Measurements from ENCODE around the gene KRTAP10-8. TPM values are rescaled to one million over a fixed set of nuclear protein-coding genes. Genes with fewer than 3 reads are reported as not detected.
A peak's percentile ranks its signal among the peaks of the same experiment; 100 is the strongest.
"Not testable (repeated sequence)": the region's sequence is repeated elsewhere in the genome, so short reads cannot be mapped to it uniquely, and the experiment has no call there.

The KRTAP10-8 gene
- polyA plus RNA-seq, 6 donors from 2014 or later, result not detected

GRCh38 chr21:44572959-44573583 is 38.8 kb upstream of the KRTAP10-8 start:
- ATAC-seq (ENCODE audit: low read depth in 2 of 2) (no peak), DNase-seq (no peak)
- no peak overlapping the region for H3K4me3 Mint-ChIP-seq
- H3K27ac Mint-ChIP-seq, result no peak overlapping the region
- peaks cover 9 to 25% (median 18%) of the 10 kb centered on the region in 7 donors for H3K9me3 Mint-ChIP-seq
- H3K36me3 Mint-ChIP-seq, result peaks cover 8 to 29% of the 10 kb centered on the region in 2 donors
- H3K4me1 Mint-ChIP-seq, result peaks cover 0 to 8% (median 3%) of the 10 kb centered on the region in 3 donors
- peaks cover 21 to 58% (median 49%) of the 10 kb centered on the region in 3 donors for H3K27me3 Mint-ChIP-seq

GRCh38 chr21:44573630-44574456 is 38.0 kb upstream of the KRTAP10-8 start, which contains the start of gene KRTAP10-4:
TSS of gene KRTAP10-4 (plus strand) at chr21:44573729. CDS start at chr21:44573759, 30 bp downstream.
- Mint-ChIP-seq H3K36me3 (peaks cover 11 to 32% of the 10 kb centered on the region in 2 donors), H3K27me3 (peaks cover 21 to 63% (median 49%) of the 10 kb centered on the region in 3 donors), H3K9me3 (peaks cover 9 to 30% (median 21%) of the 10 kb centered on the region in 7 donors)
- not testable (repeated sequence) for H3K4me3 Mint-ChIP-seq; H3K4me1 Mint-ChIP-seq; DNase-seq; ATAC-seq (ENCODE audit: low read depth in 2 of 2); H3K27ac Mint-ChIP-seq

GRCh38 chr21:44574457-44575306 is 37.2 kb upstream of the KRTAP10-8 start:
- DNase-seq (no peak), ATAC-seq (ENCODE audit: low read depth in 2 of 2) (no peak)
- Mint-ChIP-seq H3K4me3 (no peak overlapping the region), H3K27ac (peak overlapping the region in 2 of 6 donors; percentile 44 to 83), H3K27me3 (peaks cover 21 to 70% (median 50%) of the 10 kb centered on the region in 3 donors), H3K36me3 (peaks cover 11 to 34% of the 10 kb centered on the region in 2 donors), H3K9me3 (peaks cover 9 to 32% (median 22%) of the 10 kb centered on the region in 7 donors), H3K4me1 (peaks cover 0 to 8% (median 3%) of the 10 kb centered on the region in 3 donors)

- ATAC-seq (ENCODE audit: low read depth in 2 of 2) (no peak), DNase-seq (no peak)
- Mint-ChIP-seq H3K36me3 (peaks cover 11 to 42% of the 10 kb centered on the region in 2 donors), H3K4me1 (peaks cover 0 to 8% (median 3%) of the 10 kb centered on the region in 3 donors), H3K27ac (peak overlapping the region in 2 of 6 donors; percentile 5 to 44), H3K27me3 (peaks cover 21 to 73% (median 50%) of the 10 kb centered on the region in 3 donors), H3K4me3 (no peak overlapping the region), H3K9me3 (peaks cover 15 to 39% (median 28%) of the 10 kb centered on the region in 7 donors)
These were observed 36.4 kb upstream of the KRTAP10-8 start for GRCh38 chr21:44575307-44576024.

DNA sequence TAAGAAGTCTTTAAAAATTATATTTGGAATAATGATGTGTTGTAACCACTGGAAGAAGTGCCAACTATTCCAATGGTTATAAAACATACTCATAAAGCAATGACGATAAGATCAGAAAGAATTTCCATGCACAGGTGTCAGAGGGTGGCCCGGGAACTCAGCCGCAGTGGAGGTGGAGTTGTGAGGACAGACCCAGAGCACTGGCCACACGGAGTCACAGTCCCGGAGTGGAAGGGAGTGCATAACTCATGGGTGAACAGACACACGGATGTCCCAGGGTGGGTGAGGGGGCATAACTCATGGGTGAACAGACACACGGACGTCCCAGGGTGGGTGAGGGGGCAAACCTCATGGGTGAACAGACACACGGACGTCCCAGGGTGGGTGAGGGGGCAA is 35.9 kb upstream of the KRTAP10-8 start:
- peaks cover 17 to 48% of the 10 kb centered on the region in 2 donors for H3K36me3 Mint-ChIP-seq
- peaks cover 16 to 72% (median 52%) of the 10 kb centered on the region in 3 donors for H3K27me3 Mint-ChIP-seq
- no peak for DNase-seq
- H3K4me1 Mint-ChIP-seq, result peaks cover 0 to 8% (median 3%) of the 10 kb centered on the region in 3 donors
- no peak overlapping the region for H3K4me3 Mint-ChIP-seq
- no peak for ATAC-seq (ENCODE audit: low read depth in 2 of 2)
- peak overlapping the region in 1 of 6 donors; percentile 22 for H3K27ac Mint-ChIP-seq
- H3K9me3 Mint-ChIP-seq, result peaks cover 17 to 43% (median 32%) of the 10 kb centered on the region in 7 donors

- H3K9me3 Mint-ChIP-seq, result peaks cover 24 to 62% (median 54%) of the 10 kb centered on the region in 7 donors
- H3K36me3 Mint-ChIP-seq, result peaks cover 25 to 65% of the 10 kb centered on the region in 2 donors
- H3K4me1 Mint-ChIP-seq, result peaks cover 0 to 8% (median 3%) of the 10 kb centered on the region in 3 donors
- ATAC-seq (ENCODE audit: low read depth in 2 of 2) (no peak), DNase-seq (no peak)
- no peak overlapping the region for H3K27ac Mint-ChIP-seq
- peaks cover 8 to 55% (median 49%) of the 10 kb centered on the region in 3 donors for H3K27me3 Mint-ChIP-seq
- H3K4me3 Mint-ChIP-seq, result no peak overlapping the region
These were observed 33.4 kb upstream of the KRTAP10-8 start for GRCh38 chr21:44578371-44579055.

DNA sequence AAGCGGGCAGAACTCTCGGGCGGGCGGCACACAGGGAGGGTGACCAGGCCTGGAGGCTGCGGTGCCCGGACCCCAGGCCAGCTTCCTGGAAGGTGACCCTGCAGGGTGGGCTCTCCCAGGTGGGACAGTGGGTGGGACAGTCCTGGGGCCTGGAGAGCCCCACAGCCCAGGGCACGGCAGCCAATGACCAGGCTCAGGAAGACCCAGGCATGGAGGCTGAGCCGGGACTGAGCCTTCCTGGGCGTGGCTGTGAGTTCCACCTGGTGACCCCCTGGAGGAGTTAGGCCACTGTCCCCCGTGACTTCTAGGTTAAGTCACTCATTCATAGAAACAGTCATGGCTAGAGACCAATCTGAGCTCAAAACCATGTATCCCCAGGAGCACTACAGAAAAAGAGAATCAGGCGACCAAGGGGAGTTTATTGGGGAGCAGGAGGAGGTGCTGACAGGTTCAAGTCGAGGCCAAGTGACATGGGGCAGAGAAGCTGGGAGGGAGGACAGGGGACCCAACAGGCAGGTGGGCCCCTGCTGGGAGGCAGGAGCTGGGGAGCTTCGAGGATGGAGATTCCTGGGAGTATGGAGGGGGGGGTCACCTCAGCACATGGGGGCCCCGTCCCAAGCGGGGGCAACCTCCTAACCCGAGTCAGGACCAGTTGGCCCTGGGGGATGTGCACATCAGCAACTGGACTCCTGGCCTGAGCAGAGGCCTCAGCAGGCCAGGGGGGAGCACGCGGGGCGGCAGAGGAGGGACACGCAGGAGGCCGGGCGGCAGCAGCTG is 32.6 kb upstream of the KRTAP10-8 start:
- Mint-ChIP-seq H3K4me3 (no peak overlapping the region), H3K27me3 (peaks cover 11 to 55% (median 54%) of the 10 kb centered on the region in 3 donors), H3K9me3 (peaks cover 24 to 64% (median 54%) of the 10 kb centered on the region in 7 donors), H3K27ac (no peak overlapping the region), H3K36me3 (peaks cover 25 to 65% of the 10 kb centered on the region in 2 donors), H3K4me1 (peaks cover 0 to 8% (median 3%) of the 10 kb centered on the region in 3 donors)
- ATAC-seq (ENCODE audit: low read depth in 2 of 2) (no peak), DNase-seq (no peak)

GRCh38 chr21:44579833-44580144 is 32.1 kb upstream of the KRTAP10-8 start:
- DNase-seq (no peak), ATAC-seq (ENCODE audit: low read depth in 2 of 2) (no peak)
- Mint-ChIP-seq H3K36me3 (peaks cover 25 to 65% of the 10 kb centered on the region in 2 donors), H3K9me3 (peaks cover 24 to 64% (median 54%) of the 10 kb centered on the region in 7 donors), H3K4me1 (peaks cover 0 to 3% (median 2%) of the 10 kb centered on the region in 3 donors), H3K27me3 (peaks cover 14 to 55% (median 53%) of the 10 kb centered on the region in 3 donors), H3K27ac (no peak overlapping the region), H3K4me3 (no peak overlapping the region)

GRCh38 chr21:44580231-44580821 is 31.6 kb upstream of the KRTAP10-8 start, which contains the start of gene KRTAP10-5:
TSS of gene KRTAP10-5 (minus strand) at chr21:44580604. CDS start at chr21:44580578, 26 bp downstream.
- not testable (repeated sequence) for H3K27ac Mint-ChIP-seq, H3K4me3 Mint-ChIP-seq

GRCh38 chr21:44581158-44581557 is 30.7 kb upstream of the KRTAP10-8 start:
- no peak overlapping the region for H3K27ac Mint-ChIP-seq
- H3K4me3 Mint-ChIP-seq, result no peak overlapping the region
- DNase-seq (no peak), ATAC-seq (ENCODE audit: low read depth in 2 of 2) (no peak)
- H3K4me1 Mint-ChIP-seq, result no peaks in the 10 kb centered on the region
- peaks cover 17 to 56% (median 52%) of the 10 kb centered on the region in 3 donors for H3K27me3 Mint-ChIP-seq
- peaks cover 25 to 64% (median 54%) of the 10 kb centered on the region in 7 donors for H3K9me3 Mint-ChIP-seq
- H3K36me3 Mint-ChIP-seq, result peaks cover 20 to 74% of the 10 kb centered on the region in 2 donors

More at GRCh38 chr21:44580231-44580821, 31.6 kb upstream of the KRTAP10-8 start, which contains the start of gene KRTAP10-5:
- ATAC-seq (ENCODE audit: low read depth in 2 of 2); DNase-seq; H3K4me1 Mint-ChIP-seq: not testable (repeated sequence)
- H3K9me3 Mint-ChIP-seq, result peaks cover 25 to 66% (median 57%) of the 10 kb centered on the region in 7 donors
- H3K27me3 Mint-ChIP-seq, result peaks cover 17 to 55% (median 52%) of the 10 kb centered on the region in 3 donors
- peaks cover 25 to 68% of the 10 kb centered on the region in 2 donors for H3K36me3 Mint-ChIP-seq

- DNase-seq (no peak), ATAC-seq (ENCODE audit: low read depth in 2 of 2) (no peak)
- Mint-ChIP-seq H3K9me3 (peaks cover 23 to 58% (median 48%) of the 10 kb centered on the region in 7 donors), H3K36me3 (peaks cover 20 to 68% of the 10 kb centered on the region in 2 donors), H3K27me3 (peaks cover 25 to 64% (median 61%) of the 10 kb centered on the region in 3 donors), H3K4me1 (no peaks in the 10 kb centered on the region), H3K4me3 (no peak overlapping the region), H3K27ac (no peak overlapping the region)
These were observed 29.8 kb upstream of the KRTAP10-8 start for GRCh38 chr21:44582055-44582454.
